ENCODE data around the gene TSPAN4.

- TF ChIP-seq CTCF (IDR thresholded peaks at IDR 0.05; ENCODE audit: low read depth, low read length): no peak
- no peak for TF ChIP-seq EZH2phosphoT487 (IDR thresholded peaks at IDR 0.05; ENCODE audit: low read depth)
These were observed 19.0 kb upstream of the TSPAN4 start for GRCh38 chr11:823441-824291.
